ENCODE results near the gene TAS2R7. TPM values are rescaled to one million over a fixed set of nuclear protein-coding genes. Genes with fewer than 3 reads are reported as not detected.

Gene TAS2R7
- total and polyA plus RNA-seq, 2 of the 4 experiments (the other 2 are of a cell fraction): not detected

GRCh38 chr12:10847744-10848143, 45.3 kb upstream of the TAS2R7 start:
- dilution Hi-C loops (cut with HindIII; ENCODE audit: low sequenced_read_pairs, unreplicated experiment): no loop called here

More at GRCh38 chr12:10847744-10848143, 45.3 kb upstream of the TAS2R7 start:
- Histone ChIP-seq H3K9ac (ENCODE audit: low read depth, low read length) (no peak overlapping the region), H3K18ac (ENCODE audit: low read depth, low read length) (no peak overlapping the region), H2AK9ac (replicated peaks; ENCODE audit: low read depth, low read length, poor library complexity) (no peak overlapping the region), H3K27me3 (ENCODE audit: control insufficient read depth, insufficient read depth, low read length) (no peaks in the 10 kb centered on the region), H2BK15ac (ENCODE audit: low read depth, low read length) (no peak overlapping the region), H3K4me3 (ENCODE audit: insufficient read depth, low read depth, low read length) (no peak overlapping the region), H3K4me2 (ENCODE audit: low read depth, low read length) (no peak overlapping the region), H3K79me1 (ENCODE audit: low read depth in 1 of 2, low read length in 2 of 2) (no peaks in the 10 kb centered on the region), H2BK5ac (ENCODE audit: low read depth, low read length, poor library complexity, severe bottlenecking) (no peak overlapping the region), H4K5ac (ENCODE audit: low read depth, low read length) (no peak overlapping the region), H3K4ac (ENCODE audit: low read depth, low read length) (no peak overlapping the region), H4K20me1 (ENCODE audit: insufficient read depth, low read length) (no peaks in the 10 kb centered on the region), H3K9me3 (ENCODE audit: control insufficient read depth, insufficient read depth, low read length) (no peaks in the 10 kb centered on the region), H3K27ac (ENCODE audit: insufficient read depth, low read length) (no peak overlapping the region), H4K91ac (ENCODE audit: insufficient read depth, low read depth, low read length) (no peak overlapping the region), H2BK120ac (ENCODE audit: low read depth, low read length) (no peak overlapping the region), H3K36me3 (ENCODE audit: control insufficient read depth, insufficient read depth, low read length) (no peaks in the 10 kb centered on the region), H3K14ac (replicated peaks; ENCODE audit: low read depth, low read length) (no peak overlapping the region), H3K23ac (ENCODE audit: low read depth, low read length) (no peak overlapping the region), H2BK20ac (ENCODE audit: low read depth, low read length) (no peak overlapping the region), H3K4me1 (ENCODE audit: control insufficient read depth, insufficient read depth, low read length) (no peaks in the 10 kb centered on the region), H3K56ac (ENCODE audit: extremely low read depth, insufficient read depth, low read length) (no peak overlapping the region), H3K9me1 (ENCODE audit: insufficient read depth, low read length) (no peaks in the 10 kb centered on the region; the same call in 1 of the 2 replicates), H2AK5ac (ENCODE audit: low read depth, low read length) (no peak overlapping the region), H4K8ac (ENCODE audit: low read depth in 2 of 2, low read length in 2 of 2) (no peak overlapping the region), H2AFZ (replicated peaks; ENCODE audit: low read length, poor library complexity) (no peak overlapping the region)
- ChIA-PET POLR2A (ENCODE audit: unreplicated experiment) (interaction anchor here (0.6 kb wide), 1 partner anchor 677 kb away, joined by 7 read pairs; no protein-coding TSS in a partner anchor), CTCF (no interaction called here)
- no peak for TF ChIP-seq BHLHE40 (IDR thresholded peaks at IDR 0.05; ENCODE audit: low read depth, low read length)
- TF ChIP-seq RCOR1 (IDR thresholded peaks at IDR 0.05; ENCODE audit: insufficient replicate concordance, low read length): no peak
- no peak for TF ChIP-seq MAZ (IDR thresholded peaks at IDR 0.05; ENCODE audit: borderline replicate concordance, low read depth, low read length)
- TF ChIP-seq CTCF (conservative IDR thresholded peaks at IDR 0.05; ENCODE audit: low read depth, low read length): no peak
- no peak for TF ChIP-seq USF2 (IDR thresholded peaks at IDR 0.05; ENCODE audit: low read depth, low read length)
- no peak for TF ChIP-seq FOS (IDR thresholded peaks at IDR 0.05; ENCODE audit: low read depth, low read length)
- no peak for TF ChIP-seq CHD1 (IDR thresholded peaks at IDR 0.05; ENCODE audit: low read depth, low read length)
- no peak for TF ChIP-seq RAD21 (IDR thresholded peaks at IDR 0.05; ENCODE audit: low read length)
- no peak for TF ChIP-seq CEBPB (IDR thresholded peaks at IDR 0.05; ENCODE audit: low read depth, low read length)
- BruUV-seq (replicated peaks): no TSS peak
- no CpG with 5 or more reads among the region's 2 CpGs for WGBS, 2 experiments (ENCODE audit: extremely low coverage in 2 of 2, insufficient read length in 1 of 2)
- DNase-seq (no peak), ATAC-seq (ENCODE audit: low read depth) (no peak)
- intact Hi-C loops (cut with micrococcal nuclease) (no loop called here), in situ Hi-C loops (cut with MboI; ENCODE audit: low sequenced_read_pairs) (no loop called here)
